ENCODE results near the gene STK11.

The STK11 gene

DNA sequence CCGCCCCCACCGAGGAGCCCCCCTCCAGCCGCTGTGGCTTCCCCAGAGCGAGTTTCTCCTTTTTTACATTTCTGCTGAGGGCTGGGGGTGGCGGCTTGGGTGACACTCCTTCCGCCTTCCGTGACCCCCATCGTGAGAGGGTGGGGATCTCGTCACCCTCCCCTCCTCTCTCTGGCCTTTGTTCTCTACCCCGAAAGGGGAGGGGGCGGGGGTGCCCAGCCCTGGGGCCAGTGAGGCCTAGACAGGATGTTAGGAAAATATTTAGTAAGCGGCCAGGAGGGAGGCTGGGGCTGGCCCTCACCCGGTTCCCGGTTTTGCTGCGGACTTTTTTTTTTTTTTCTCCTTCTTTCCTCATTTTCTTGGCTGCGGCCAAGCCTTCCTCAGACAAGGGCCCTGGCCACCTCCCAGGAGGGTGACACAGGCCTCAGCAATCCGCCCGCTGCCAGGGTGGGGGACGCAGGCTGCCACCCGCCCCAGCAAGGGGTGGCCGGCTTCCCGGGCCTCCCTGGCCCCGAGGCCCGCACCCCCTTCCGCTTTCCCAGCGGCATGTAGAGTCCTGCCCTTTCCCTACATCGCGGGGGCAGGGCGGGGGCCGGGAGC is 46.7 kb downstream of the STK11 start:
- DNase-seq (ENCODE audit: low read depth in 1 of 2, low spot score in 1 of 2): peak; percentile 84 to 99
- H3K4me3 ChIP-seq (replicated peaks; ENCODE audit: insufficient read depth, low read length): peak overlapping the region; percentile 89
- TF ChIP-seq POLR2AphosphoS5 (IDR thresholded peaks at IDR 0.05; ENCODE audit: low read depth) (no peak; the same call in 1 of the 2 replicates), SPI1 (IDR thresholded peaks at IDR 0.05; ENCODE audit: borderline replicate concordance, low read depth) (peak; percentile 65; the same call in 1 of the 2 replicates), GABPA (IDR thresholded peaks at IDR 0.05; ENCODE audit: low read depth) (no peak)
- no peaks in the 10 kb centered on the region for H3K27me3 ChIP-seq (ENCODE audit: insufficient read depth, poor library complexity, severe bottlenecking)
- peak overlapping the region; percentile 98 for H3K27ac ChIP-seq (replicated peaks)

DNA sequence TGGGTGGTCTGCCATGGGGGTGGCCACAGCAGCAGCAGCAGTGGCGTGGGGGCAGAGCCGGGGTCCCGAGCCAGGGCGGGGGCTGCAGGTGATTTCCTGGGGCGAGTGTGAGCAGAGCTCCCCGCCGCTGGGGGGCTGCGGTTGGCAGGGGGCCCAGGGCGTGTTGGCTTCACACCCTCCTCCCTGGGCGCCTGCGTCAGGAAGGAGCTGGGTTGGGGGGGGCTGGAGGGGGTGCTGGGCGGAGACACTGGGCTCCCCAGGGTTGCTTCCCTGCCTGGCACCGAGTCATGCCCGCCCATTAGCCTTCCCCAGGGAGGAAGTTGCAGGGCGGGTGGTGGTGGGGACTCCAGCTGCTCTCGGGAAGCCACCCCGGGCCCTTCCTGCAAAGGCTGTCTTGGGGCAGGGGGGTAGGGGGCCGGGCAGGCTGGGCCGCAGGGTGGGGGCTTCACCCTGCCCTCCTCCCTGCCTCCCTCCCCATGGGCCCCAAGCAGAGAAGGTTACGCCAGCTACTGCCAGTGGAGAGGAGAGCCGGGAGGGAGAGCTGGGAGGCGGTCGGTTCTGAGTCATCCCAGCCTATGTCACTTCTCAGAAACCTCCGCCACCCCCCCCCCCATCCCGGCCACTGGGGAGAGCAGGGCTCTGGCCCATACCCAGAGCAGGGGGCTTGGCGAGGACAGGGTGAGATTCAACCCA is 47.4 kb downstream of the STK11 start:
- Histone ChIP-seq H3K27me3 (ENCODE audit: insufficient read depth, poor library complexity, severe bottlenecking) (no peaks in the 10 kb centered on the region), H3K4me3 (replicated peaks; ENCODE audit: insufficient read depth, low read length) (peak overlapping the region; percentile 89), H3K27ac (replicated peaks) (peak overlapping the region; percentile 98)
- peak; percentile 95 to 99 for DNase-seq (ENCODE audit: low read depth in 1 of 2, low spot score in 1 of 2)
- TF ChIP-seq, protein P1, sequence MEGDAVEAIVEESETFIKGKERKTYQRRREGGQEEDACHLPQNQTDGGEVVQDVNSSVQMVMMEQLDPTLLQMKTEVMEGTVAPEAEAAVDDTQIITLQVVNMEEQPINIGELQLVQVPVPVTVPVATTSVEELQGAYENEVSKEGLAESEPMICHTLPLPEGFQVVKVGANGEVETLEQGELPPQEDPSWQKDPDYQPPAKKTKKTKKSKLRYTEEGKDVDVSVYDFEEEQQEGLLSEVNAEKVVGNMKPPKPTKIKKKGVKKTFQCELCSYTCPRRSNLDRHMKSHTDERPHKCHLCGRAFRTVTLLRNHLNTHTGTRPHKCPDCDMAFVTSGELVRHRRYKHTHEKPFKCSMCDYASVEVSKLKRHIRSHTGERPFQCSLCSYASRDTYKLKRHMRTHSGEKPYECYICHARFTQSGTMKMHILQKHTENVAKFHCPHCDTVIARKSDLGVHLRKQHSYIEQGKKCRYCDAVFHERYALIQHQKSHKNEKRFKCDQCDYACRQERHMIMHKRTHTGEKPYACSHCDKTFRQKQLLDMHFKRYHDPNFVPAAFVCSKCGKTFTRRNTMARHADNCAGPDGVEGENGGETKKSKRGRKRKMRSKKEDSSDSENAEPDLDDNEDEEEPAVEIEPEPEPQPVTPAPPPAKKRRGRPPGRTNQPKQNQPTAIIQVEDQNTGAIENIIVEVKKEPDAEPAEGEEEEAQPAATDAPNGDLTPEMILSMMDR (IDR thresholded peaks at IDR 0.05; ENCODE audit: insufficient read depth, low read length): no peak
- TF ChIP-seq SPI1 (IDR thresholded peaks at IDR 0.05; ENCODE audit: borderline replicate concordance, low read depth): peak; percentile 89
- TF ChIP-seq POLR2AphosphoS5 (IDR thresholded peaks at IDR 0.05; ENCODE audit: low read depth): peak; percentile 34; the same call in 1 of the 2 replicates
- peak; percentile 34; the same call in 1 of the 2 replicates for TF ChIP-seq GABPA (IDR thresholded peaks at IDR 0.05; ENCODE audit: low read depth)
- TF ChIP-seq, protein P2, sequence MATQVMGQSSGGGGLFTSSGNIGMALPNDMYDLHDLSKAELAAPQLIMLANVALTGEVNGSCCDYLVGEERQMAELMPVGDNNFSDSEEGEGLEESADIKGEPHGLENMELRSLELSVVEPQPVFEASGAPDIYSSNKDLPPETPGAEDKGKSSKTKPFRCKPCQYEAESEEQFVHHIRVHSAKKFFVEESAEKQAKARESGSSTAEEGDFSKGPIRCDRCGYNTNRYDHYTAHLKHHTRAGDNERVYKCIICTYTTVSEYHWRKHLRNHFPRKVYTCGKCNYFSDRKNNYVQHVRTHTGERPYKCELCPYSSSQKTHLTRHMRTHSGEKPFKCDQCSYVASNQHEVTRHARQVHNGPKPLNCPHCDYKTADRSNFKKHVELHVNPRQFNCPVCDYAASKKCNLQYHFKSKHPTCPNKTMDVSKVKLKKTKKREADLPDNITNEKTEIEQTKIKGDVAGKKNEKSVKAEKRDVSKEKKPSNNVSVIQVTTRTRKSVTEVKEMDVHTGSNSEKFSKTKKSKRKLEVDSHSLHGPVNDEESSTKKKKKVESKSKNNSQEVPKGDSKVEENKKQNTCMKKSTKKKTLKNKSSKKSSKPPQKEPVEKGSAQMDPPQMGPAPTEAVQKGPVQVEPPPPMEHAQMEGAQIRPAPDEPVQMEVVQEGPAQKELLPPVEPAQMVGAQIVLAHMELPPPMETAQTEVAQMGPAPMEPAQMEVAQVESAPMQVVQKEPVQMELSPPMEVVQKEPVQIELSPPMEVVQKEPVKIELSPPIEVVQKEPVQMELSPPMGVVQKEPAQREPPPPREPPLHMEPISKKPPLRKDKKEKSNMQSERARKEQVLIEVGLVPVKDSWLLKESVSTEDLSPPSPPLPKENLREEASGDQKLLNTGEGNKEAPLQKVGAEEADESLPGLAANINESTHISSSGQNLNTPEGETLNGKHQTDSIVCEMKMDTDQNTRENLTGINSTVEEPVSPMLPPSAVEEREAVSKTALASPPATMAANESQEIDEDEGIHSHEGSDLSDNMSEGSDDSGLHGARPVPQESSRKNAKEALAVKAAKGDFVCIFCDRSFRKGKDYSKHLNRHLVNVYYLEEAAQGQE (IDR thresholded peaks at IDR 0.05; ENCODE audit: insufficient replicate concordance, low read depth): peak; percentile 17

DNA sequence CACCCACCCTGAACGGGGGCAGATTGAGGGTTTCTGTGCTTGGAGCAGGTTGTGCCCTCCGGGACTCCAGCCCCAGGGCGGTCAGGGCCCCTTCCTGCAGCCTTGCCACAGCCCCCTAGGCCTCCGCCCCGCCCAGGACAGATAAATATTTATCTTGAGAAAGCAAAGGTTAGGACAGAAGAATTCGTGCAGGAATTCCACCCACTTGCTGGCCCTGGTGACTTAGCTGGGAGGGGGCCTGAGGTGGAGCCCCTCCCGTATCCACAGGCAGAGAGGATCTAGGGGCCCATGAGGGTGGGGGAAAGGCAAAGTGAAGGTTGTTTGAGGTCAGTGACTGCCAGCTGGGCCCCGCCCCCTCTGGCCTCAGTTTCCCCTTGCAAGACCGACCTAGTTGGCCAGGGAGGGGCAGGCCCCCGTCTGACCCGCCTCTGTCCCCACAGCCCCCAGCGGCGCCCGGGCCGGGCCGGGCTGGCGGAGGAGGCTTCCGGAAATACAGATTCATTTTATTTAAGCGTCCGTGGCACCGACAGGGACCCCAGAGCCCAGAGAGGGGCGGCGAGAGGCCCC is 48.0 kb downstream of the STK11 start:
- peak overlapping the region; percentile 89 for H3K4me3 ChIP-seq (replicated peaks; ENCODE audit: insufficient read depth, low read length)
- peak in 1 of 2 experiments; percentile 81 for DNase-seq (ENCODE audit: low read depth in 1 of 2, low spot score in 1 of 2)
- H3K27me3 ChIP-seq (ENCODE audit: insufficient read depth, poor library complexity, severe bottlenecking): no peaks in the 10 kb centered on the region
- peak overlapping the region; percentile 98 for H3K27ac ChIP-seq (replicated peaks)
- TF ChIP-seq POLR2AphosphoS5 (IDR thresholded peaks at IDR 0.05; ENCODE audit: low read depth) (no peak; the same call in 1 of the 2 replicates), GABPA (IDR thresholded peaks at IDR 0.05; ENCODE audit: low read depth) (no peak), SPI1 (IDR thresholded peaks at IDR 0.05; ENCODE audit: borderline replicate concordance, low read depth) (no peak)
- TF ChIP-seq, protein P1 (IDR thresholded peaks at IDR 0.05; ENCODE audit: insufficient read depth, low read length): no peak
- TF ChIP-seq, protein P2 (IDR thresholded peaks at IDR 0.05; ENCODE audit: insufficient replicate concordance, low read depth): no peak

DNA sequence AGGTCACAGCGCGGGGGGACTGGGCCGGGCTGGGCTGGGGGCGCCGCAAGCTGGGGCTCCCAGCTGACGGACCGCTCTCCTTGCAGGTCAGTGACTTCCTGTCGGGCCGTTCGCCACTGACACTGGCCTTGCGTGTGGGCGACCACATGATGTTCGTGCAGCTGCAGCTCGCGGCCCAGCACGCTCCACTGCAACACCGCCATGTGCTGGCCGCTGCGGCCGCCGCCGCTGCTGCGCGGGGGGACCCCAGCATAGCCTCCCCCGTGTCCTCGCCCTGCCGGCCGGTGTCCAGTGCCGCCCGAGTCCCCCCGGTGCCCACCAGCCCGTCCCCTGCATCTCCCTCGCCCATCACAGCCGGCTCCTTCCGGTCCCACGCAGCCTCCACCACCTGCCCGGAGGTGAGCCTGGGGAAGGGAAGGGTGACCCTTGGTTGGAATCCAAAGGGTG is 48.5 kb downstream of the STK11 start:
- H3K27ac ChIP-seq (replicated peaks): peak overlapping the region; percentile 98
- H3K27me3 ChIP-seq (ENCODE audit: insufficient read depth, poor library complexity, severe bottlenecking): no peaks in the 10 kb centered on the region
- TF ChIP-seq, protein P2 (IDR thresholded peaks at IDR 0.05; ENCODE audit: insufficient replicate concordance, low read depth): no peak
- TF ChIP-seq, protein P1 (IDR thresholded peaks at IDR 0.05; ENCODE audit: insufficient read depth, low read length): no peak
- DNase-seq (ENCODE audit: low read depth in 1 of 2, low spot score in 1 of 2): peak in 1 of 2 experiments; percentile 67
- no peak overlapping the region for H3K4me3 ChIP-seq (replicated peaks; ENCODE audit: insufficient read depth, low read length)

Measured in HL-60 (cell line).